ENCODE results near the gene L1CAM. TPM values are rescaled to one million over a fixed set of nuclear protein-coding genes. Genes with fewer than 3 reads are reported as not detected.

The L1CAM gene
- total RNA-seq, 1 donor from 2014 or later: 11.0 TPM

GRCh38 chrX:153878345-153878744 is 7.6 kb downstream of the L1CAM start:
- ATAC-seq (ENCODE audit: low read depth) (no peak), DNase-seq (no peak)
- H3K27ac Mint-ChIP-seq: no peak overlapping the region
- intact Hi-C loops (cut with micrococcal nuclease): no loop called here
- ChIA-PET CTCF (no interaction called here), POLR2A (interaction anchor here (0.6 kb wide), 1 partner anchor 280 kb away, joined by 3 read pairs; no protein-coding TSS in a partner anchor)
- peaks cover 16% of the 10 kb centered on the region for H3K4me1 Mint-ChIP-seq
- H3K36me3 Mint-ChIP-seq (ENCODE audit: low read depth): no peaks in the 10 kb centered on the region
- no peaks in the 10 kb centered on the region for H3K9me3 Mint-ChIP-seq
- peaks cover 21% of the 10 kb centered on the region for H3K27me3 Mint-ChIP-seq
- no peak for TF ChIP-seq CTCF (IDR thresholded peaks at IDR 0.05)
- H3K4me3 Mint-ChIP-seq: no peak overlapping the region

- H3K4me3 Mint-ChIP-seq: no peak overlapping the region
- ChIA-PET POLR2A (no interaction called here), CTCF (no interaction called here)
Observed at GRCh38 chrX:153877571-153878261, 8.3 kb downstream of the L1CAM start.

GRCh38 chrX:153876112-153876491 is 9.9 kb downstream of the L1CAM start:
- no peaks in the 10 kb centered on the region for H3K9me3 Mint-ChIP-seq
- intact Hi-C loops (cut with micrococcal nuclease): no loop called here
- no peaks in the 10 kb centered on the region for H3K36me3 Mint-ChIP-seq (ENCODE audit: low read depth)
- ATAC-seq (ENCODE audit: low read depth) (no peak), DNase-seq (no peak)
- H3K27me3 Mint-ChIP-seq: peaks cover 24% of the 10 kb centered on the region
- TF ChIP-seq CTCF (IDR thresholded peaks at IDR 0.05): no peak
- POLR2A ChIA-PET: interaction anchor here (0.6 kb wide), 1 partner anchor 90 kb away, joined by 5 read pairs; no protein-coding TSS in a partner anchor
- no peak overlapping the region for H3K4me3 Mint-ChIP-seq
- H3K4me1 Mint-ChIP-seq: peaks cover 16% of the 10 kb centered on the region
- CTCF ChIA-PET: no interaction called here
- no peak overlapping the region for H3K27ac Mint-ChIP-seq

More at GRCh38 chrX:153877571-153878261, 8.3 kb downstream of the L1CAM start:
- peaks cover 16% of the 10 kb centered on the region for H3K4me1 Mint-ChIP-seq
- DNase-seq (no peak), ATAC-seq (ENCODE audit: low read depth) (no peak)
- H3K27me3 Mint-ChIP-seq: peaks cover 21% of the 10 kb centered on the region
- TF ChIP-seq CTCF (IDR thresholded peaks at IDR 0.05): no peak
- no peaks in the 10 kb centered on the region for H3K36me3 Mint-ChIP-seq (ENCODE audit: low read depth)
- intact Hi-C loops (cut with micrococcal nuclease): no loop called here
- H3K27ac Mint-ChIP-seq: no peak overlapping the region
- no peaks in the 10 kb centered on the region for H3K9me3 Mint-ChIP-seq

- POLR2A ChIA-PET: interaction anchor here (0.6 kb wide), 1 partner anchor 90 kb away, joined by 5 read pairs; no protein-coding TSS in a partner anchor
- TF ChIP-seq CTCF (IDR thresholded peaks at IDR 0.05): no peak
- intact Hi-C loops (cut with micrococcal nuclease): loop anchor here (1.0 kb wide), 1 partner anchor 26 kb away; no protein-coding TSS in a partner anchor
- Mint-ChIP-seq H3K9me3 (no peaks in the 10 kb centered on the region), H3K4me1 (peaks cover 16% of the 10 kb centered on the region), H3K36me3 (ENCODE audit: low read depth) (no peaks in the 10 kb centered on the region), H3K27me3 (peaks cover 24% of the 10 kb centered on the region), H3K27ac (no peak overlapping the region), H3K4me3 (no peak overlapping the region)
- peak; percentile 82 for ATAC-seq (ENCODE audit: low read depth)
- CTCF ChIA-PET: no interaction called here
- peak; percentile 53 for DNase-seq
Observed at GRCh38 chrX:153875391-153876111, 10.4 kb downstream of the L1CAM start.
